Immature natural killer cell (primary cell): ENCODE measurements around the gene TMPRSS13. TPM values are rescaled to one million over a fixed set of nuclear protein-coding genes. Genes with fewer than 3 reads are reported as not detected.

Source experiments
- DNase-seq, 3 donors: peaks; one replicate each; pipeline ENCODE4 v3.0.0; 2022; ENCODE audit warnings: mixed read lengths in 1 of 3
- H3K27ac Mint-ChIP-seq, 6 donors: one replicate each; pipeline ENCODE4 v1.8.0; 2020; ENCODE audit warnings: mixed read lengths in 6 of 6, mild to moderate bottlenecking in 5 of 6, inconsistent platforms in 4 of 6, moderate library complexity in 3 of 6
- H3K27me3 Mint-ChIP-seq, 3 donors: one replicate each; pipeline ENCODE4 v1.8.0; 2020 to 2021; ENCODE audit warnings: low read depth in 3 of 3, mild to moderate bottlenecking in 3 of 3, mixed read lengths in 3 of 3, moderate library complexity in 3 of 3, inconsistent platforms in 1 of 3
- H3K36me3 Mint-ChIP-seq, 3 donors: one replicate each; pipeline ENCODE4 v1.8.0; 2020; ENCODE audit warnings: mixed read lengths in 3 of 3, inconsistent platforms in 2 of 3, mild to moderate bottlenecking in 2 of 3
- H3K4me1 Mint-ChIP-seq, 2 donors: one replicate each; pipeline ENCODE4 v1.8.0; 2020; ENCODE audit warnings: inconsistent platforms in 2 of 2, mild to moderate bottlenecking in 2 of 2, mixed read lengths in 2 of 2, moderate library complexity in 1 of 2
- H3K4me3 Mint-ChIP-seq, 5 donors: one replicate each; pipeline ENCODE4 v1.8.0; 2020; ENCODE audit warnings: mild to moderate bottlenecking in 5 of 5, mixed read lengths in 5 of 5, inconsistent platforms in 3 of 5, moderate library complexity in 3 of 5
- H3K9me3 Mint-ChIP-seq, 6 donors: one replicate each; pipeline ENCODE4 v1.8.0; 2020; ENCODE audit warnings: mild to moderate bottlenecking in 6 of 6, mixed read lengths in 6 of 6, inconsistent platforms in 4 of 6, moderate library complexity in 3 of 6
- polyA plus RNA-seq, 3 donors: library from polyadenylated mRNA; unstranded; fragments of 300-500 nt; fragmentation: Illumina TruSeq; gene quantifications; one replicate each; pipeline ENCODE4 v1.2.3, GENCODE V29; 2021

Gene TMPRSS13
- polyA plus RNA-seq, 3 donors from 2014 or later: 0.20 to 0.31 TPM; not detected in 1

DNA sequence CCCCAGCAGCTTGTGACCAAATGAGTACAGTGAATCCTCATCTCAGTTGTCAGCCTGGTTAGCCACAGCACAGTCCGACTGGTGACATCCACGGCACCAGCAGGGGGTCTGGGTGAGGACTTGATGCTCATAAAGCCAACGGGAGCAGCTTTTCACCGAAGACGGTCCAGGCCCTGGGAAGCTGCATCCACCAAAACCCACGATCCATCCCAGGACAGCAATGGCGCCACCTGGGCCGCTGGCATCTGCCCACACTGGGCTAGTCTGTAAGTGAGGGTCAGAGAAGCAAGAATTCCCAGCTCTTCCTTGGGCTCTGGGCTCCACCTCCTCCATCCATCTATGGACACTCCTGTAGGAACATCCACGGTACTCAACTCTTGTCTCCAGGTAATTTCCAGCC, 27.6 kb downstream of the TMPRSS13 start:
- no peaks in the 10 kb centered on the region for H3K27me3 Mint-ChIP-seq
- no peak overlapping the region for H3K4me3 Mint-ChIP-seq
- H3K4me1 Mint-ChIP-seq: no peaks in the 10 kb centered on the region
- DNase-seq: no peak
- no peaks in the 10 kb centered on the region for H3K9me3 Mint-ChIP-seq
- no peak overlapping the region for H3K27ac Mint-ChIP-seq
- H3K36me3 Mint-ChIP-seq: no peaks in the 10 kb centered on the region

DNA sequence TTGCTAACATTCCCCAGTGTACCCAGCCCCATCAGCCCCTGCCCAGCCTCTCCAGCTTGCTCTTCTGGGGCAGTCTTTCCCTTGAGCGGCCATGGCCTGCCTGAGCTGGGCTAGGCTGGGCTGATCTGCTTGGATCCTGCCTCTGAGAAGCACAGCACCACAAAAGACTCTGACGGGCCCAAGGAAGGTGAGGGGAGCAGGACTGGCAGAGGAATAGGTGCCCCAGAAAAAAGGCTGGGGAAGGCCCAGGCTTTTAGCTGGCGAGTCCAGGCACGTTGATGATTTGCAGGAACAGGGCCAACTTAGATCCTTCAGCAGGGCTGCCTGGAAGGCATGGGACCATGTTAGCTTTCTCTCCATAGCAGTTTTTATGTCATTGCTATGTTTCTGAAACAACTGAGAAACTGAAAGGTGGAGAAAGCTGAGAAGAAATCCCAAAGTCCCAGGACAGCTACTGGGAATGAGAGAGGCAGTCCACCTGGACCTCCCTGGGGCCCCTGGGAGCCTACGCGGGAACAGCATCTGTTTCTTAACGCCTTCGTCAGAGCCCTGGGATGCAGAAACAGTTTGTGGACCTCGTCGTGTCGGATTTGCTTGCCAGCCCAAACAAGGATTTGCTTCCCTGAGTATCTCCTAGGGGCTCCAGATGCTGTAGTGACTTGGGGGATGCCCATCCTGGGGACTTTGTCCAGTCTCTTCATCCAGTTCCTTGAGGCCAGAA, 28.3 kb downstream of the TMPRSS13 start:
- no peaks in the 10 kb centered on the region for H3K9me3 Mint-ChIP-seq
- no peak overlapping the region for H3K27ac Mint-ChIP-seq
- no peaks in the 10 kb centered on the region for H3K27me3 Mint-ChIP-seq
- no peak overlapping the region for H3K4me3 Mint-ChIP-seq
- H3K4me1 Mint-ChIP-seq: no peaks in the 10 kb centered on the region
- DNase-seq: no peak
- no peaks in the 10 kb centered on the region for H3K36me3 Mint-ChIP-seq

DNA sequence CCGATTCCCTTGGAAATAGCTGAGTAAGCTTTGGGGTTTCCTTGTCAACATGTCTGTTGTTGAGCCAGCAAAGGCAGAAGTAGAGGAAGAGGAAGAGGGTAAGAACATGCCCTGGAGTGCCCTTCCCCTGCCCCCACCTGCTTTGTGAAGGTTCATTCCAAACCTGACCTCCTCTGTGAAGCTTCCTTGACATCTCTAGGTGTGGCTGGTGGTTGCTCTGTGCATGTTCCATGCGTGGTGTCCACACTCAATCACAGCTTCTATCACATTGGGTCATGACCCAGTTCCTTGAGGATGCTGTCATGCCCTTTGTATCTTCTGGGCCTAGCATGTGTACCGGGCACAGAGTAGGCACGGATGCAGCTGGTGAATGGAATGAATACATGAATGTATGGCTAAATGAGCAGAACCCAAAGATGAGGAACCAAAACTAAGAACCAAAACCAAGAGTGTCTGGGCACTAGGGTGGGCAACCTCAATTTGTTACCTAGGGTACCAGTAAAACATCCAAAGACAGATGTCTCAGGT, 29.0 kb downstream of the TMPRSS13 start:
- Mint-ChIP-seq H3K27ac (no peak overlapping the region), H3K27me3 (no peaks in the 10 kb centered on the region), H3K36me3 (no peaks in the 10 kb centered on the region), H3K4me3 (no peak overlapping the region), H3K9me3 (no peaks in the 10 kb centered on the region), H3K4me1 (no peaks in the 10 kb centered on the region)
- DNase-seq: no peak

DNA sequence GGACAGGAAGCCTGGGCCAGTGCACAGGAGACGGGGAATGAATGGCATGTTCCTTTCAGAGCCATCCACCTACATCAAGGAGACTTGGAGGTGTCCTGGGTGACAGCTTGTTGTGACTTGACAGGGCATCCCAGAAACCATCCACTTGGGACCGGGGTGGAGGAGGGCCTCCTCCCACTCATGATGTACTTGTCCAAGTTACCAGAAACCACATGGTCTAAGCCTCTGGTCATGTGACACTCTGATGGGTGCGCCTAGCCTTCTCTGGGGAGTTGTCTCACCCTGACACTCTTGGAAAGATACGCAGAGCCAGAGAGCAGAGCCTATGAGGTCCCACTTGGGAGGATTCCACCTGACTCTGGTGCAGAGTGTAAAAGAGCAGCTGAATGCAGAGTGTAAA, 31.1 kb downstream of the TMPRSS13 start:
- no peaks in the 10 kb centered on the region for H3K4me1 Mint-ChIP-seq
- DNase-seq: no peak

DNA sequence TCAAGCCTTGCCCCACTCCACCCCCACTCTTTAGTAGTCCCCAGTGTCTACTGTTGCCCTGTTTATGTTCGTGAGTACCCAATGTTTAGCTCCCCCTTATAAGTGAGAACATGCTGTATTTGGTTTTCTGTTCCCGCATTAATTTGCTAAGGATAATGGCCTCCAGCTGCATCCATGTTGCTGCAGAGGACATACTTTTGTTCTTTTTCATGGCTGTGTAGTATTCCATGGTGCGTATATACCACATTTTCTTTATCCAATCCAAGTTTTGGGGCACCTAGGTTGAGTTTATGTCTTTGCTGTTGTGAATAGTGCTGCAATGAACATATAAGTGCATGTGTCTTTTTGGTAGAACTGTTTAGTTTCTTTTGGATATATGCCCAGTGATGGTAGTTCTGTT, 36.6 kb downstream of the TMPRSS13 start:
- no peak for DNase-seq
- Mint-ChIP-seq H3K36me3 (peaks cover 0 to 4% (median 3%) of the 10 kb centered on the region in 3 donors), H3K27me3 (peaks cover 0 to 19% (median 2%) of the 10 kb centered on the region in 3 donors), H3K9me3 (no peaks in the 10 kb centered on the region), H3K4me3 (no peak overlapping the region), H3K27ac (no peak overlapping the region), H3K4me1 (no peaks in the 10 kb centered on the region)

More for the DNA sequence above, 31.1 kb downstream of the TMPRSS13 start:
- peaks cover 0 to 3% (median 2%) of the 10 kb centered on the region in 3 donors for H3K27me3 Mint-ChIP-seq
- H3K36me3 Mint-ChIP-seq: no peaks in the 10 kb centered on the region
- H3K4me3 Mint-ChIP-seq: no peak overlapping the region
- H3K9me3 Mint-ChIP-seq: no peaks in the 10 kb centered on the region
- H3K27ac Mint-ChIP-seq: no peak overlapping the region

DNA sequence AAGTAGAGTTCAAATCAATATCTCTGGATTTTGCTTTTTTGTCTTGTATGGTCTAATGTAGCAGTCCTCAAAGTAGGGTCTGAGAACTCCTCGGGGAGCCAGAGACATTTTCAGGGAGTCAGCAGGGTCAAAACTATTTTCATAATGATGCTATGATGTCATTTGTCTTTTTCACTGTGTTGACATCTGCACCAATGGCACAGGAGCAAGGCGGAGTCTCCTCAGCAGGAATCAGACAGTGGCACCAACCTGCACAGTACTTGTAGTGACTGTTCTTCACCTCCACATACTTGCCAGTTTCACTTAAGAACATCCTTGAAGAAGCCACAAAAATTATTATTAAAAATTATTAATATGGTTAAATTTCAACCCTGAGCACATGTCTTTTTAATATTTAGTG, 37.8 kb downstream of the TMPRSS13 start:
- Mint-ChIP-seq H3K4me1 (no peaks in the 10 kb centered on the region), H3K27ac (no peak overlapping the region), H3K9me3 (no peaks in the 10 kb centered on the region), H3K27me3 (peaks cover 1 to 19% (median 2%) of the 10 kb centered on the region in 3 donors), H3K36me3 (peaks cover 0 to 4% (median 3%) of the 10 kb centered on the region in 3 donors), H3K4me3 (no peak overlapping the region)
- DNase-seq: no peak

DNA sequence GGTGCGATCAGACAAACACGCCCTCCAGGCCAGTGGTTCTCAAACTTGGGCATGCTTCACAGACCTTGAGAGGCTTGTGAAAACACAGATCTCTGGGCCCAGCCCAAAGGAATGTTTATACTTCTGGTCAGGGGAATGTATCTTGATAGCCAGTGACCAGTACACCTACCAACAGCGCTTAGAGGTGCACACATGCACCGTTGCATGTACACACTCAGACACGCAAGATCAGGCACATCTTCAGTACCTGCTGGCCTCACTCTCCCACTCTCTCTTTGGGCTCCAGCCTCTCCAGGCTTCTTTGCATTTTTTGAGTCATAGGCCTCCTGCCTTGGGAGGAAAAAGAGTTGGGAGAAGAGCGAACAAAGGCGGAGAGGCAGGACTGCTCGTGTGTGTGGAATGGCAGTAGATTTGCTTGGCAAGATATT, 41.0 kb downstream of the TMPRSS13 start:
- H3K4me3 Mint-ChIP-seq: no peak overlapping the region
- peaks cover 0 to 4% (median 3%) of the 10 kb centered on the region in 3 donors for H3K36me3 Mint-ChIP-seq
- no peaks in the 10 kb centered on the region for H3K4me1 Mint-ChIP-seq
- no peaks in the 10 kb centered on the region for H3K9me3 Mint-ChIP-seq
- no peak overlapping the region for H3K27ac Mint-ChIP-seq
- peaks cover 0 to 22% (median 1%) of the 10 kb centered on the region in 3 donors for H3K27me3 Mint-ChIP-seq
- no peak for DNase-seq

DNA sequence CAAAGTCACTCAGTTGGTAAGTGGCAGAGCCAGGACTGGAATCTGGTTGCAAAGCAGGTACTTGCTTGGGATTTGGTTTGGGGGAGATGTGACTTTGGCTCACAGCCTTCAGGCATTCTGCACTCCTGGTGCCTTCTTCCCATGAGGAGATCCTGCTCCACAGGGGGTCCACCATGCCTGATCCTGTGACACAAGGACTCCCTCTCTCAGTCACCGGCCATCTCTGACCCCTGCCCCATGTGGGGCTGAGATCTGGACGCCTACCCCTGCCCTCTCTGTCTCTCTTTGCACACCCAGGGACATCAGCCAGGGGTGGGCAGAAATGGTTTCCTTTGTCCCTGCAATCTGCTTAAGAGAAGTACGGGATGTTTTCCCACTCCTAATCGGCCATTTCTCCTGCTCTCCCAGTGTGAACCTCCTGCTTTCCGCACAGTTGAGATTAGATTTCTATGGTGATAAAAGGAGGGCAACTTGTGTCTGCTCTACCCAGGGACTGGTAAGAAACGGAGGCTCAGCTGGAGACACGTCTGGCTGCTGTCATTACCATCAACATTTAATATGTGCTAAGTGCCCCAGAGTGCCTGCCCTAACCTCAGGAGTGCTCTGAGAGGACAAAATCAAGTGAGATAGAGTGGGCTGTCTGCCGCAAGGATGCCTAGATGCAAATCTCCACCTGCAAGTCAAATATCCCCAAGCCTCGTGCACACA, 41.6 kb downstream of the TMPRSS13 start:
- Mint-ChIP-seq H3K27me3 (peaks cover 0 to 17% (median 1%) of the 10 kb centered on the region in 3 donors), H3K4me1 (no peaks in the 10 kb centered on the region), H3K4me3 (no peak overlapping the region), H3K36me3 (peaks cover 0 to 4% (median 3%) of the 10 kb centered on the region in 3 donors), H3K9me3 (no peaks in the 10 kb centered on the region), H3K27ac (no peak overlapping the region)
- no peak for DNase-seq

DNA sequence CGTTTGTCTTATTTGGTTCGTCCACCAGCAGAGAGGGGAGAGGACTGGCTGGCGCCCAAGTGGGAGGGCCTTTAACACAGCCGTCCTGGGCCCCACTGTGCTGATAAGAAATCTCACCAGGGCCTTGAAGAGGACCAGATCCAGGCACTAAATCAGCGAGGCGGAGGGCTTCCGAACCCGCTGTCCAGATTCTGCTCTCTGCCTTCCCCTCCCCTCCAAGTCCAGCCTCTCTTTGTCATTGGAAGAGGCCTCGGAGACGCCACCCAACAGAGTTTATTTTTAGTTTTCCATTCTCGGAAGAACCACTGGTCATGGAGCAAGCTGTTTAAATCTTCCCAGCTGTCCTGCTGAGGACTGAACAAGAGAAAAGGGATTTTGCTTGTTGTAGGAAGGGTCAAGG, 43.4 kb downstream of the TMPRSS13 start:
- H3K27ac Mint-ChIP-seq: no peak overlapping the region
- peaks cover 0 to 15% (median 6%) of the 10 kb centered on the region in 3 donors for H3K27me3 Mint-ChIP-seq
- DNase-seq: no peak
- peaks cover 0 to 4% (median 0%) of the 10 kb centered on the region in 3 donors for H3K36me3 Mint-ChIP-seq
- H3K4me3 Mint-ChIP-seq: no peak overlapping the region
- H3K9me3 Mint-ChIP-seq: no peaks in the 10 kb centered on the region
- H3K4me1 Mint-ChIP-seq: no peaks in the 10 kb centered on the region

DNA sequence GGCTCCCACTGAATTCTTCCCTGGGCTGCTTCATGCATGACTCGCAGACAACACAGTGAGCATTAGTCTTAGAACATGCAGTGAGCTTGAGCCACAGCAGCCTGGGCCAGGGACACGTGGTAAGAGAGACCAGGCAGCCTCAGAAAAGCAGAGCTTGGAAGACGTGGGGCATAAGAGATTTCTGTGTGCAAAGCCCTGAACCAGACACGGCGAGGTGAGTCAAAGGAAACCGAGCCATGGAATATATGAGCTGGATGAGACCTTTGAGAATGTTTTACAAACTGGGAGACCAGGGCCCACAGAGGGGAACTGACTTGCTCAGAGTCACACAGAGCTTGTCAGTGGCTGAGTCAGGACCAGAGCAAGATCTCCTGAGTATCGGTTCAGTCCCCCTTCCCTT, 44.2 kb downstream of the TMPRSS13 start:
- Mint-ChIP-seq H3K27me3 (peaks cover 2 to 18% (median 7%) of the 10 kb centered on the region in 3 donors), H3K36me3 (peaks cover 0 to 4% (median 0%) of the 10 kb centered on the region in 3 donors), H3K27ac (no peak overlapping the region), H3K9me3 (no peaks in the 10 kb centered on the region), H3K4me1 (no peaks in the 10 kb centered on the region), H3K4me3 (no peak overlapping the region)
- DNase-seq: no peak

DNA sequence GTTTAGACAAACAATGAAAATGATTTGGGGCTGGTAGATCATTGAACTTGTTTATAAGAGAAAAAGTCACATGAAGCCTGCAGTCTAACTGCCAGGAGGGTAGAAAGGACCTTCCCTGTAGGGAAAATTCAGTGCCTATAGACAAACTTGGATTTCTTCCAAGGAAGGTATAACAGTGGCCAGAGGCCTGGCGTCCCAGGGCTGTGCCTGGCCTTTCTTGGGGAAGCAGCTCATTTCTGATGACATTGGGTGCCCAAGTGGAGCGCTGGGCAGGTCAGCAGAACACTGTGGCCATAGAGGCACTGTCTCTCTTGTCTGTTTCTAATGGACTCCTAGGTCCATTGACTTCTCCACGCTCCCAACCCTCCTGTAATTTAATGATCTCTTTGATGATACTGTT, 46.1 kb downstream of the TMPRSS13 start:
- H3K4me1 Mint-ChIP-seq: no peaks in the 10 kb centered on the region
- H3K9me3 Mint-ChIP-seq: no peaks in the 10 kb centered on the region
- no peak for DNase-seq
- H3K36me3 Mint-ChIP-seq: no peaks in the 10 kb centered on the region
- no peak overlapping the region for H3K4me3 Mint-ChIP-seq
- H3K27ac Mint-ChIP-seq: no peak overlapping the region
- peaks cover 5 to 21% (median 10%) of the 10 kb centered on the region in 3 donors for H3K27me3 Mint-ChIP-seq

DNA sequence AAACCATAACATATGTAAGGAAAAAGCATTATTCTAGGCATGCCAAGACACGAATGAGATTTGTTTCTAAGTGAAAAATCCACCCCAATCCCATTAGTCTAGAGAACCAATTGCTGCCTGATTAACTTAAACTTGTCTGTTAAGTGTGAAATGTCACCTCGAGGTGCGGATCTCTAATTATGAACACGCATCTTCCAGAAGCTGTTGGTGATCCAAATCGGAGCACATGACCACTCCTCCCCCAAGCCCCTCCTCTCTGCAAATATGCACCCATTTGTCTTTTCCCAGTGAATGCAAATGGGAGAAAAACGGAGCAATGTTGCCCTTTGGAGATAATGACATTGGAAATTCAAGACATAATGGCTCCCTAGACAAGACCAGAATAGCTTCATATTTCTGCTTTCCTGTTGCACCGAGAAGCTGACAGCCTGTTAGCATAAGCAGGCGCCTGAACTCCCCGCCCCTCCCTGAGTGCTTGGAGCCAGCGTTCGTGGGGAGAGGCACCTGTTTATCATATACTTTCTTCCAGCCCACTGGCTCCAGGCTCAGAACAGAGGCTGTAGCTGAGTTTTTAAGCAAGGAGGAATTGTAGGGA, 46.8 kb downstream of the TMPRSS13 start:
- no peaks in the 10 kb centered on the region for H3K36me3 Mint-ChIP-seq
- H3K27me3 Mint-ChIP-seq: peaks cover 9 to 22% (median 10%) of the 10 kb centered on the region in 3 donors
- no peak overlapping the region for H3K4me3 Mint-ChIP-seq
- H3K4me1 Mint-ChIP-seq: peaks cover 0 to under 1% of the 10 kb centered on the region in 2 donors
- no peaks in the 10 kb centered on the region for H3K9me3 Mint-ChIP-seq
- DNase-seq: no peak
- H3K27ac Mint-ChIP-seq: no peak overlapping the region

DNA sequence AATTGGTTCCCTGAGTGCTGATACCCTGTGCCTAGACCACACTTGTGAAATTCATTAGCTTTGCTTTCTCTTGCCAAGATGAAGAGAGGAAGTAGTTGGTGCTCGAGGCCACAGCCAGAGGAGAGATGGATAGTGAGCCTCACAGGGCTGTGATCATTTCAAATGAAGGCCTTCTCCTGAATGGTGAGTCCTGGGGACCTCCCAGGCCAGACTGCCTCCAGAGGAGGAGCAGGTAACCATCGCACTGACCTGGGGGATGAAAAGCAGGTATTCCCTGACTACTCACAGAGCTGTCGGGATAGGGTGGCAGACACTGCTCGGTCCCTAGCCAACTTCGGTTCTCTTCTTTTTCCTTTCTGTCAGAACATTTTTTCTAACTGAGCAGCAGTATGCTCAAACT, 48.0 kb downstream of the TMPRSS13 start:
- Mint-ChIP-seq H3K4me1 (peaks cover 1 to 7% of the 10 kb centered on the region in 2 donors), H3K9me3 (no peaks in the 10 kb centered on the region), H3K36me3 (no peaks in the 10 kb centered on the region), H3K27me3 (peaks cover 13 to 25% (median 13%) of the 10 kb centered on the region in 3 donors), H3K4me3 (no peak overlapping the region), H3K27ac (no peak overlapping the region)
- DNase-seq: no peak
